ENCODE results near the gene ENOSF1.

The ENOSF1 gene

GRCh38 chr18:666628-667027, 45.8 kb downstream of the ENOSF1 start:
- H3K79me2 ChIP-seq (ENCODE audit: insufficient read depth, low read length): peaks cover 27% of the 10 kb centered on the region
- H3K4me2 ChIP-seq (ENCODE audit: low read depth, low read length, poor library complexity, severe bottlenecking): no peak overlapping the region
- H3F3A ChIP-seq (ENCODE audit: insufficient read depth): no peaks in the 10 kb centered on the region
- no peak overlapping the region for H3K9ac ChIP-seq (ENCODE audit: low read length)
- no peaks in the 10 kb centered on the region for H3K9me2 ChIP-seq (replicated peaks; ENCODE audit: insufficient read depth, low read length)
- no peak for TF ChIP-seq EZH2phosphoT487 (conservative IDR thresholded peaks at IDR 0.05; ENCODE audit: low read length)
- TF ChIP-seq CTCF (IDR thresholded peaks at IDR 0.05; ENCODE audit: insufficient read depth, low read length, poor library complexity, severe bottlenecking): no peak
- H3K4me3 ChIP-seq (ENCODE audit: insufficient read depth, low read length, poor library complexity, severe bottlenecking): no peak overlapping the region
- no peak overlapping the region for H3K27ac ChIP-seq (ENCODE audit: low read depth, low read length)
- peaks cover 9% of the 10 kb centered on the region for H4K20me1 ChIP-seq (ENCODE audit: low read depth, low read length)
- H3K9me3 ChIP-seq (ENCODE audit: insufficient read depth, low read length): no peaks in the 10 kb centered on the region
- peaks cover 36% of the 10 kb centered on the region for H3K36me3 ChIP-seq (ENCODE audit: low read length)
- no peaks in the 10 kb centered on the region for H3K27me3 ChIP-seq (ENCODE audit: low read length)
- no peak overlapping the region for H2AFZ ChIP-seq (ENCODE audit: low read depth, low read length, severe bottlenecking)

GRCh38 chr18:666177-666576, 46.3 kb downstream of the ENOSF1 start:
- H2AFZ ChIP-seq (ENCODE audit: low read depth, low read length, severe bottlenecking): no peak overlapping the region
- no peaks in the 10 kb centered on the region for H3K9me2 ChIP-seq (replicated peaks; ENCODE audit: insufficient read depth, low read length)
- H3K4me3 ChIP-seq (ENCODE audit: insufficient read depth, low read length, poor library complexity, severe bottlenecking): no peak overlapping the region
- no peak overlapping the region for H3K9ac ChIP-seq (ENCODE audit: low read length)
- peaks cover 32% of the 10 kb centered on the region for H3K79me2 ChIP-seq (ENCODE audit: insufficient read depth, low read length)
- H3K27me3 ChIP-seq (ENCODE audit: low read length): no peaks in the 10 kb centered on the region
- no peak overlapping the region for H3K27ac ChIP-seq (ENCODE audit: low read depth, low read length)
- H4K20me1 ChIP-seq (ENCODE audit: low read depth, low read length): peaks cover 9% of the 10 kb centered on the region
- H3F3A ChIP-seq (ENCODE audit: insufficient read depth): no peaks in the 10 kb centered on the region
- no peaks in the 10 kb centered on the region for H3K9me3 ChIP-seq (ENCODE audit: insufficient read depth, low read length)
- no peak overlapping the region for H3K4me2 ChIP-seq (ENCODE audit: low read depth, low read length, poor library complexity, severe bottlenecking)
- TF ChIP-seq CTCF (IDR thresholded peaks at IDR 0.05; ENCODE audit: insufficient read depth, low read length, poor library complexity, severe bottlenecking): no peak
- no peak for TF ChIP-seq EZH2phosphoT487 (conservative IDR thresholded peaks at IDR 0.05; ENCODE audit: low read length)
- H3K36me3 ChIP-seq (ENCODE audit: low read length): peaks cover 35% of the 10 kb centered on the region

GRCh38 chr18:662197-662596, 50.2 kb downstream of the ENOSF1 start:
- no peaks in the 10 kb centered on the region for H3F3A ChIP-seq (ENCODE audit: insufficient read depth)
- no peak overlapping the region for H3K9ac ChIP-seq (ENCODE audit: low read length)
- no peak overlapping the region for H3K4me2 ChIP-seq (ENCODE audit: low read depth, low read length, poor library complexity, severe bottlenecking)
- peaks cover 40% of the 10 kb centered on the region for H3K36me3 ChIP-seq (ENCODE audit: low read length)
- H3K9me2 ChIP-seq (replicated peaks; ENCODE audit: insufficient read depth, low read length): no peaks in the 10 kb centered on the region
- H3K9me3 ChIP-seq (ENCODE audit: insufficient read depth, low read length): no peaks in the 10 kb centered on the region
- H3K27me3 ChIP-seq (ENCODE audit: low read length): no peaks in the 10 kb centered on the region
- H4K20me1 ChIP-seq (ENCODE audit: low read depth, low read length): peaks cover 5% of the 10 kb centered on the region
- no peak overlapping the region for H3K4me3 ChIP-seq (ENCODE audit: insufficient read depth, low read length, poor library complexity, severe bottlenecking)
- H3K27ac ChIP-seq (ENCODE audit: low read depth, low read length): no peak overlapping the region
- peaks cover 49% of the 10 kb centered on the region for H3K79me2 ChIP-seq (ENCODE audit: insufficient read depth, low read length)
- H2AFZ ChIP-seq (ENCODE audit: low read depth, low read length, severe bottlenecking): no peak overlapping the region
- no peak for TF ChIP-seq EZH2phosphoT487 (conservative IDR thresholded peaks at IDR 0.05; ENCODE audit: low read length)
- TF ChIP-seq CTCF (IDR thresholded peaks at IDR 0.05; ENCODE audit: insufficient read depth, low read length, poor library complexity, severe bottlenecking): no peak

Data from SU-DHL-6 (cell line).